Endodermal cell (in vitro differentiated cells): ENCODE data around the gene GNG13. TPM values are rescaled to one million over a fixed set of nuclear protein-coding genes. Genes with fewer than 3 reads are reported as not detected.

Experiments used
- DNase-seq: peaks from one replicate; pipeline ENCODE4 v3.0.0-alpha.2; 2017
- H3K27ac ChIP-seq: 2 replicates; pipeline ENCODE4 v1.5.1; 2013; ENCODE audit warnings: mild to moderate bottlenecking, low read depth, low read length, moderate library complexity
- H3K27me3 ChIP-seq: 2 replicates; pipeline ENCODE4 v1.6.1; 2013; ENCODE audit warnings: mild to moderate bottlenecking, low read length, moderate library complexity; ENCODE audit not compliant: insufficient read depth, control insufficient read depth, poor library complexity, severe bottlenecking
- H3K36me3 ChIP-seq: 2 replicates; pipeline ENCODE4 v1.7.0; 2013; ENCODE audit warnings: mild to moderate bottlenecking, low read length, moderate library complexity; ENCODE audit not compliant: control insufficient read depth, insufficient read depth
- H3K4me1 ChIP-seq: one replicate; pipeline ENCODE4 v1.7.0; 2013; ENCODE audit warnings: low read length; ENCODE audit not compliant: control insufficient read depth, insufficient read depth
- H3K4me3 ChIP-seq: 2 replicates; pipeline ENCODE4 v1.5.1; 2013; ENCODE audit warnings: mild to moderate bottlenecking, low read length, moderate library complexity
- H3K9ac ChIP-seq: 2 replicates; pipeline ENCODE4 v1.6.1; 2013; ENCODE audit warnings: mild to moderate bottlenecking, low read length, moderate library complexity; ENCODE audit not compliant: poor library complexity, severe bottlenecking; ENCODE audit errors: extremely low read depth
- H3K9me3 ChIP-seq: 2 replicates; pipeline ENCODE4 v1.6.1; 2013; ENCODE audit warnings: mild to moderate bottlenecking, low read length, moderate library complexity; ENCODE audit not compliant: control insufficient read depth
- H3K27ac Mint-ChIP-seq: 2 replicates; pipeline ENCODE4 v1.8.0; 2020; ENCODE audit warnings: mixed read lengths
- H3K27me3 Mint-ChIP-seq: 2 replicates; pipeline ENCODE4 v1.8.0; 2021; ENCODE audit warnings: mild to moderate bottlenecking, mixed read lengths; ENCODE audit not compliant: insufficient read depth
- H3K36me3 Mint-ChIP-seq: 2 replicates; pipeline ENCODE4 v1.8.0; 2020; ENCODE audit warnings: low read depth, mixed read lengths
- H3K4me1 Mint-ChIP-seq: 2 replicates; pipeline ENCODE4 v1.8.0; 2020; ENCODE audit warnings: mixed read lengths
- H3K4me3 Mint-ChIP-seq: 2 replicates; pipeline ENCODE4 v1.8.0; 2020; ENCODE audit warnings: mild to moderate bottlenecking, moderate library complexity, mixed read lengths
- H3K9me3 Mint-ChIP-seq: 2 replicates; pipeline ENCODE4 v1.8.0; 2020; ENCODE audit warnings: mild to moderate bottlenecking, mixed read lengths
- CTCF ChIP-seq: fragments of 200-600 bp; sonication (generic); conservative IDR thresholded peaks from 2 replicates; pipeline ENCODE4 v1.5.0; 2021; ENCODE audit warnings: antibody characterized with exemption, mild to moderate bottlenecking
- WGBS, 2 experiments: methylation state at CpG; one replicate each; pipeline versions ENCODE4 v1.1.5 to v1.1.7; 2013; ENCODE audit warnings: missing lambda C conversion rate in 2 of 2, mixed read lengths in 1 of 2; ENCODE audit not compliant: insufficient coverage in 1 of 2, insufficient read length in 1 of 2; 5-methylcytosine and 5-hydroxymethylcytosine counted together
- total RNA-seq, 2 donors: library from RNA; stranded (reverse); fragmentation: NEBNext Ultra II Directional in 1 of 2; extraction: Animal tissue kit (Norgen Biotek cat#: 25700) in 1 of 2; gene quantifications; 2 replicates in 1 of 2; 3 replicates in 1 of 2; pipeline ENCODE4 v1.2.1, GENCODE V29; 2021

GNG13 gene
- total RNA-seq, 2 donors from 2014 or later, result not detected

GRCh38 chr16:818592-818991 is 18.1 kb upstream of the GNG13 start:
- no peaks in the 10 kb centered on the region for H3K27me3 ChIP-seq
- no peaks in the 10 kb centered on the region for H3K9me3 ChIP-seq
- Mint-ChIP-seq H3K27me3 (no peaks in the 10 kb centered on the region), H3K4me1 (no peaks in the 10 kb centered on the region), H3K9me3 (no peaks in the 10 kb centered on the region), H3K4me3 (no peak overlapping the region), H3K27ac (no peak overlapping the region), H3K36me3 (no peaks in the 10 kb centered on the region)
- WGBS, 2 experiments, result 74 to 75% methylated on average over 1 to 2 of the region's 2 CpGs
- no peak for DNase-seq
- no peak overlapping the region for H3K9ac ChIP-seq
- TF ChIP-seq CTCF, result no peak
- H3K4me1 ChIP-seq, result no peaks in the 10 kb centered on the region
- H3K27ac ChIP-seq, result no peak overlapping the region
- no peaks in the 10 kb centered on the region for H3K36me3 ChIP-seq
- no peak overlapping the region for H3K4me3 ChIP-seq

- no peak overlapping the region for H3K9ac ChIP-seq
- TF ChIP-seq CTCF, result no peak
- Mint-ChIP-seq H3K27me3 (no peaks in the 10 kb centered on the region), H3K4me1 (no peaks in the 10 kb centered on the region), H3K9me3 (no peaks in the 10 kb centered on the region), H3K4me3 (no peak overlapping the region), H3K27ac (no peak overlapping the region), H3K36me3 (no peaks in the 10 kb centered on the region)
- H3K27ac ChIP-seq, result no peak overlapping the region
- H3K27me3 ChIP-seq, result peaks cover 3% of the 10 kb centered on the region
- H3K4me1 ChIP-seq, result no peaks in the 10 kb centered on the region
- H3K9me3 ChIP-seq, result no peaks in the 10 kb centered on the region
- WGBS, 2 experiments, result 85 to 93% methylated on average over 6 to 8 of the region's 8 CpGs
- no peak overlapping the region for H3K4me3 ChIP-seq
- no peaks in the 10 kb centered on the region for H3K36me3 ChIP-seq
- DNase-seq, result no peak
These were observed 17.6 kb upstream of the GNG13 start for GRCh38 chr16:818132-818531.

- Histone ChIP-seq H3K4me3 (no peak overlapping the region), H3K27me3 (peaks cover 9% of the 10 kb centered on the region), H3K36me3 (no peaks in the 10 kb centered on the region), H3K27ac (no peak overlapping the region), H3K4me1 (no peaks in the 10 kb centered on the region), H3K9me3 (no peaks in the 10 kb centered on the region), H3K9ac (no peak overlapping the region)
- Mint-ChIP-seq H3K27ac (no peak overlapping the region), H3K9me3 (peaks cover 1% of the 10 kb centered on the region), H3K36me3 (no peaks in the 10 kb centered on the region), H3K4me1 (no peaks in the 10 kb centered on the region), H3K27me3 (peaks cover 8% of the 10 kb centered on the region), H3K4me3 (no peak overlapping the region)
- 91 to 95% methylated on average over 60 to 71 of the region's 71 CpGs for WGBS, 2 experiments
- no peak for DNase-seq
- no peak for TF ChIP-seq CTCF
These were observed 16.7 kb upstream of the GNG13 start for GRCh38 chr16:817001-817906.
